Measurements from ENCODE around the gene SRPRB. TPM values are rescaled to one million over a fixed set of nuclear protein-coding genes. Genes with fewer than 3 reads are reported as not detected.

Gene SRPRB
- total RNA-seq, 1 donor from 2014 or later: 7.6 TPM

DNA sequence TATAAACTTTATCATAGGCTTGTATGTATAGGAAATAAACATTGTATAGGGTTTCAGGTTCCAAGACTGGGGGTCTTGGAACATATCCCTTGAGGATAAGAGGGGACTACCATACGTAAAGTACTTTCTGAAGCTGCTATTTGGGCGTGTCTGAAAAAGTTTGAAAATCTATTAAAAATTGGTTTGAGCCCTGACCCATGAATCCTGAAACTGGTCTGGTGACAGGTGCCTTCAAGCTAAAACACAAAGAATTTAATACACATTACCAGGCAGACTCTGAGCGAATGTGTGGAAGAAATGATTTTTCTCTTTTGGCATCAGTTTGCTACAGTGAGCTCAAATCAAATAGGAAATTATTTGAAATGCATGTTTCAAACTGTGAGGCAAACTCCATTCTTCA is 43.1 kb upstream of the SRPRB start:
- DNase-seq (ENCODE audit: extremely low spot score in 2 of 2): no peak
- Histone ChIP-seq H3K9me3 (no peaks in the 10 kb centered on the region), H3K36me3 (no peaks in the 10 kb centered on the region), H3K27ac (no peak overlapping the region), H3K4me3 (no peak overlapping the region), H3K27me3 (no peaks in the 10 kb centered on the region), H3K4me1 (no peaks in the 10 kb centered on the region)
- intact Hi-C loops (cut with DNase I): no loop called here
- no peak for TF ChIP-seq POLR2AphosphoS5 (IDR thresholded peaks at IDR 0.05; ENCODE audit: insufficient read depth in 1 of 2, low read depth in 1 of 2)
- no peak for TF ChIP-seq POLR2A (IDR thresholded peaks at IDR 0.05)
- TF ChIP-seq, protein P1, sequence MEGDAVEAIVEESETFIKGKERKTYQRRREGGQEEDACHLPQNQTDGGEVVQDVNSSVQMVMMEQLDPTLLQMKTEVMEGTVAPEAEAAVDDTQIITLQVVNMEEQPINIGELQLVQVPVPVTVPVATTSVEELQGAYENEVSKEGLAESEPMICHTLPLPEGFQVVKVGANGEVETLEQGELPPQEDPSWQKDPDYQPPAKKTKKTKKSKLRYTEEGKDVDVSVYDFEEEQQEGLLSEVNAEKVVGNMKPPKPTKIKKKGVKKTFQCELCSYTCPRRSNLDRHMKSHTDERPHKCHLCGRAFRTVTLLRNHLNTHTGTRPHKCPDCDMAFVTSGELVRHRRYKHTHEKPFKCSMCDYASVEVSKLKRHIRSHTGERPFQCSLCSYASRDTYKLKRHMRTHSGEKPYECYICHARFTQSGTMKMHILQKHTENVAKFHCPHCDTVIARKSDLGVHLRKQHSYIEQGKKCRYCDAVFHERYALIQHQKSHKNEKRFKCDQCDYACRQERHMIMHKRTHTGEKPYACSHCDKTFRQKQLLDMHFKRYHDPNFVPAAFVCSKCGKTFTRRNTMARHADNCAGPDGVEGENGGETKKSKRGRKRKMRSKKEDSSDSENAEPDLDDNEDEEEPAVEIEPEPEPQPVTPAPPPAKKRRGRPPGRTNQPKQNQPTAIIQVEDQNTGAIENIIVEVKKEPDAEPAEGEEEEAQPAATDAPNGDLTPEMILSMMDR (IDR thresholded peaks at IDR 0.05): no peak

DNA sequence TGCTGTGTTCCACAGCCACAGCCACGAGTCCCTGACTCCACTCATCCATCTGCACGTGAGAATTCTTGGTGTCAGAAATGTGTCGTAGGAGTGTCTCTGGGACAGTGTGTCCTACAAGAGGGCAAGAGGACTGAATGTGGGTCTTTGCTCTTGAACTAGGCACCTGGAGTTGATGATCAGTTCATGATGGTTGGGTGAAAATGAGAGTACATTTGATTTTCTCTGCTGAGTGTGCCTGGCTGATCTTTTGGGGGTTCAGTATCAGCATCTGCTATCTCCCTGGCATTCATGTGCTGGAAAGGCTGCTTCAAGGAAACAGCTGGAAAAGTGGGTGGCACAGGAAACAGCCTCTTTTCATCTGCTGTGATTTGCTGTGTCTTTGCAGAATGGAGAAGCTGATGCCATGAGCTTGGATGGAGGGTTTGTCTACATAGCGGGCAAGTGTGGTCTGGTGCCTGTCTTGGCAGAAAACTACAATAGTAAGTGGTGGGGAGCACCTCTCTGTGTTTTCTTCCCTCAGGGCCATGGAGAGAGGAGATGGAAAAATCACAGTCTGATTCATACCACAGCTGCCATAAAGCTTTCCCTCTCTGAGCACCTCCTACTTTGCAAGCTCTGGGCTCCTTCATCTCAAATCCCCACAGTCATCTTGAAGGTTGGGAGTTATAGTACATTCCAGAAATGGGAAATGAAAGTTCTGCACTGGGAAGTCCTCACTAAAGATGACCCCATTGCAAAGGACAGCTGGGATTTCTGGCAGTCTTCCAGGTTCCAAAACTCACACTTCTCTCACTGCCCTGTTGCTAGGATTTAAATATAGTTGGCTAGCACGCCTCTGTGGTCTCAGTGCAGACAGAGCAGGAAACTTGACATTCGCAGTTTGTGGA is 41.6 kb upstream of the SRPRB start:
- TF ChIP-seq POLR2A (IDR thresholded peaks at IDR 0.05) (no peak), POLR2AphosphoS5 (IDR thresholded peaks at IDR 0.05; ENCODE audit: insufficient read depth in 1 of 2, low read depth in 1 of 2) (no peak)
- TF ChIP-seq, protein P1 (IDR thresholded peaks at IDR 0.05): no peak
- H3K36me3 ChIP-seq: no peaks in the 10 kb centered on the region
- H3K4me1 ChIP-seq: no peaks in the 10 kb centered on the region
- H3K27ac ChIP-seq: no peak overlapping the region
- H3K4me3 ChIP-seq: no peak overlapping the region
- no peaks in the 10 kb centered on the region for H3K9me3 ChIP-seq
- H3K27me3 ChIP-seq: no peaks in the 10 kb centered on the region
- no peak for DNase-seq (ENCODE audit: extremely low spot score in 2 of 2)
- intact Hi-C loops (cut with DNase I): no loop called here

DNA sequence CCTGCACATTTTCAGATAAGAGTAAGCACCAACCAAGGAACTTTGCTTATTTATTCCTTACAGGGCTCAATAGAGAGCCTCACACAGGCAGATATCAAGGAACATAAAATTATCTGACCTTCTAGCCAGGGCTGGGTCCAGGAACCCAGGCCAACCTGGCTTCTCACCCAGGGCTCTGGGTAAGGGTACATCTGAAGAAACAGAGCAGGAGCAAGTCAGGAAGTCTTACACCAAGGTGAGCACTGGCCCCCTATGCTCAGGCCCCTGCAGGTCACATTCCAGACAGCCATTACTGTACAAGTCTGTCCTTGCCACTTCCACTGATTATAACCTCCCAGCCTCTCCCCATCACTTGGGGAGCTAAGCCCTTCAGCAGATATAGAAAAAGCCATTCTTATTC is 40.4 kb upstream of the SRPRB start:
- Histone ChIP-seq H3K27ac (no peak overlapping the region), H3K4me3 (no peak overlapping the region), H3K27me3 (no peaks in the 10 kb centered on the region), H3K4me1 (no peaks in the 10 kb centered on the region), H3K9me3 (no peaks in the 10 kb centered on the region), H3K36me3 (no peaks in the 10 kb centered on the region)
- intact Hi-C loops (cut with DNase I): no loop called here
- DNase-seq (ENCODE audit: extremely low spot score in 2 of 2): no peak
- TF ChIP-seq POLR2A (IDR thresholded peaks at IDR 0.05) (no peak), POLR2AphosphoS5 (IDR thresholded peaks at IDR 0.05; ENCODE audit: insufficient read depth in 1 of 2, low read depth in 1 of 2) (no peak)
- TF ChIP-seq, protein P1 (IDR thresholded peaks at IDR 0.05): no peak

DNA sequence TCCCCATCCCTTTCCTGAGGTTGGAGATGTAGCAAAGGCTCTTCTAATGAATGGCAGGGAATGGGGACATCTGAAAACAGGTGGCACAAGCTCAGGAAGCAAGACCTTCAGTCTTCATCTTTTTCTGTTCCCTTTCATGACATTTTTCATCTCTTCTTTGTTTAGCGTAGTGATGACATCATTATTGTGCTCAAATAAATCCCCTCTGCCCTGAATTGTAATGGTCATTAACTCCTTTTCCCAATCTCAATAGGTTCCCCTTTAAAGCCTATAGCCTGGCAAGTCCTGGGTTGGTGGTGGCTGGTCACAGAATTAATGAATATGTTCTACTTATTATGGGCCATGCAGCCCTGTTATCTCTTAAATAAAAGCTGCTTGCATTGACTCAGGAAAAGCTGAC is 38.0 kb upstream of the SRPRB start:
- intact Hi-C loops (cut with DNase I): no loop called here
- no peak for TF ChIP-seq POLR2AphosphoS5 (IDR thresholded peaks at IDR 0.05; ENCODE audit: insufficient read depth in 1 of 2, low read depth in 1 of 2)
- no peak for TF ChIP-seq POLR2A (IDR thresholded peaks at IDR 0.05)
- TF ChIP-seq, protein P1 (IDR thresholded peaks at IDR 0.05): no peak

DNA sequence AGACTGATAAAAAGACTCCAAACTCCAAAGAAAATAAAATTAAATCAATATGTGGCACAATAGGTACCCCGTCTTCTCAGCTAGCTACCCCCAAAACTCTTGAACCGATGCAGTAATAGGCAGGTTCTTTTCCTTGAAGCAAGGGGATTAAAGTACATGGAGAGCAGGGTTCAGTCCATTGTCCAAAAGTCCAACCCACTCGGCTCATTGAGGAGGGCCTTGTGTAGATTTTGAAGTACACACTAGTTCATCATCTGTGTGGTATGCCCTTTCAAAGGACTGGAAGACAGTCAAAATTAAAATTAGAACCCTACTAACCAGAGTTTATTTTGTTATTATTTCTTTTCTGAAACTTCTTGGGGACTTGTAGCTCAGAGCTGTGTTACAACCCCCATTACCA is 36.1 kb upstream of the SRPRB start:
- no peak overlapping the region for H3K4me3 ChIP-seq
- intact Hi-C loops (cut with DNase I): no loop called here
- no peak overlapping the region for H3K27ac ChIP-seq
- H3K9me3 ChIP-seq: no peaks in the 10 kb centered on the region
- DNase-seq (ENCODE audit: extremely low spot score in 2 of 2): no peak
- H3K4me1 ChIP-seq: no peaks in the 10 kb centered on the region
- no peaks in the 10 kb centered on the region for H3K27me3 ChIP-seq
- TF ChIP-seq, protein P1 (IDR thresholded peaks at IDR 0.05): no peak
- TF ChIP-seq POLR2AphosphoS5 (IDR thresholded peaks at IDR 0.05; ENCODE audit: insufficient read depth in 1 of 2, low read depth in 1 of 2) (no peak), POLR2A (IDR thresholded peaks at IDR 0.05) (no peak)
- no peaks in the 10 kb centered on the region for H3K36me3 ChIP-seq

More for the DNA sequence above, 38.0 kb upstream of the SRPRB start:
- H3K36me3 ChIP-seq: no peaks in the 10 kb centered on the region
- no peaks in the 10 kb centered on the region for H3K9me3 ChIP-seq
- DNase-seq (ENCODE audit: extremely low spot score in 2 of 2): no peak
- no peak overlapping the region for H3K27ac ChIP-seq
- no peaks in the 10 kb centered on the region for H3K27me3 ChIP-seq
- H3K4me1 ChIP-seq: no peaks in the 10 kb centered on the region
- H3K4me3 ChIP-seq: no peak overlapping the region
